Thyroid gland (tissue), 4 donors: ENCODE data around the gene REEP1.

Source experiments
- CTCF ChIP-seq, 6 experiments: fragments of 200-600 bp in 3 of 6; fragments of 450-650 bp in 3 of 6; sonication (generic) in 3 of 6; IDR thresholded peaks; one replicate each; pipeline ENCODE4 v1.5.1; 2016 to 2019; ENCODE audit warnings: antibody characterized with exemption in 6 of 6, mild to moderate bottlenecking in 2 of 6, inconsistent platforms in 1 of 6, moderate library complexity in 1 of 6
- POLR2A ChIP-seq, 2 donors: fragments of 450-650 bp; IDR thresholded peaks; one replicate each; pipeline ENCODE4 v1.6.1; 2017; ENCODE audit warnings: antibody characterized with exemption in 2 of 2, mild to moderate bottlenecking in 2 of 2, moderate library complexity in 1 of 2

GRCh38 chr2:86240251-86240650 lies 97.2 kb downstream of the REEP1 start:
- no peak for TF ChIP-seq POLR2A (IDR thresholded peaks at IDR 0.05)
- no peak for TF ChIP-seq CTCF (IDR thresholded peaks at IDR 0.05)
